Renal cortical epithelial cell (primary cell): ENCODE measurements around the gene ITIH2. TPM values are rescaled to one million over a fixed set of nuclear protein-coding genes. Genes with fewer than 3 reads are reported as not detected.
"Not testable (repeated sequence)": the region's sequence is repeated elsewhere in the genome, so short reads cannot be mapped to it uniquely, and the experiment has no call there.

Experiments used
- DNase-seq: peaks from one replicate; pipeline ENCODE4 v3.0.0-alpha.2; 2011; ENCODE audit warnings: low read depth
- total RNA-seq: library from RNA; depleted of rRNA; stranded (reverse); fragments of >200 nt; gene quantifications from 2 replicates; pipeline ENCODE4 v1.2.3, GENCODE V29; 2014

ITIH2 gene, protein sequence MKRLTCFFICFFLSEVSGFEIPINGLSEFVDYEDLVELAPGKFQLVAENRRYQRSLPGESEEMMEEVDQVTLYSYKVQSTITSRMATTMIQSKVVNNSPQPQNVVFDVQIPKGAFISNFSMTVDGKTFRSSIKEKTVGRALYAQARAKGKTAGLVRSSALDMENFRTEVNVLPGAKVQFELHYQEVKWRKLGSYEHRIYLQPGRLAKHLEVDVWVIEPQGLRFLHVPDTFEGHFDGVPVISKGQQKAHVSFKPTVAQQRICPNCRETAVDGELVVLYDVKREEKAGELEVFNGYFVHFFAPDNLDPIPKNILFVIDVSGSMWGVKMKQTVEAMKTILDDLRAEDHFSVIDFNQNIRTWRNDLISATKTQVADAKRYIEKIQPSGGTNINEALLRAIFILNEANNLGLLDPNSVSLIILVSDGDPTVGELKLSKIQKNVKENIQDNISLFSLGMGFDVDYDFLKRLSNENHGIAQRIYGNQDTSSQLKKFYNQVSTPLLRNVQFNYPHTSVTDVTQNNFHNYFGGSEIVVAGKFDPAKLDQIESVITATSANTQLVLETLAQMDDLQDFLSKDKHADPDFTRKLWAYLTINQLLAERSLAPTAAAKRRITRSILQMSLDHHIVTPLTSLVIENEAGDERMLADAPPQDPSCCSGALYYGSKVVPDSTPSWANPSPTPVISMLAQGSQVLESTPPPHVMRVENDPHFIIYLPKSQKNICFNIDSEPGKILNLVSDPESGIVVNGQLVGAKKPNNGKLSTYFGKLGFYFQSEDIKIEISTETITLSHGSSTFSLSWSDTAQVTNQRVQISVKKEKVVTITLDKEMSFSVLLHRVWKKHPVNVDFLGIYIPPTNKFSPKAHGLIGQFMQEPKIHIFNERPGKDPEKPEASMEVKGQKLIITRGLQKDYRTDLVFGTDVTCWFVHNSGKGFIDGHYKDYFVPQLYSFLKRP
- 0.10 and 1.2 TPM in 2 replicates for total RNA-seq

DNA sequence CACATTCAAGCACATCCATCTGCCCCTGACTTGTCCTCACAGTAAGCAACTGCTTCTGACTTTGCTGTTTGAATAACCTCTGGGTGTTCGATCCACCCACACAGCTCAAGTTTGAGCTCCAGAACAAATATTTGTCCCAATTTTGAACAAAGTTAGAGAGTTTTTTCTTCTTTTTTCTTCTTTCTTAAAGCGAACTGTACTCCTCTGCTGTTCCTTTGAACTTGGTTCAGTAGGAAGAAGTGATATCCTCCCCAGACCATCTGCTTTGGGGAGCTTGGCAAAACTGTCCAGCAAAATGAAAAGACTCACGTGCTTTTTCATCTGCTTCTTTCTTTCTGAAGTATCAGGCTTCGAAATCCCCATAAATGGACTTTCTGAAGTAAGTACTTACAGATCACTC is at the start of gene ITIH2:
TSS of gene ITIH2 (plus strand) at position 177 of the 400 bp plus-strand sequence. CDS start at position 296, 119 bp downstream.
- DNase-seq = no peak

DNA sequence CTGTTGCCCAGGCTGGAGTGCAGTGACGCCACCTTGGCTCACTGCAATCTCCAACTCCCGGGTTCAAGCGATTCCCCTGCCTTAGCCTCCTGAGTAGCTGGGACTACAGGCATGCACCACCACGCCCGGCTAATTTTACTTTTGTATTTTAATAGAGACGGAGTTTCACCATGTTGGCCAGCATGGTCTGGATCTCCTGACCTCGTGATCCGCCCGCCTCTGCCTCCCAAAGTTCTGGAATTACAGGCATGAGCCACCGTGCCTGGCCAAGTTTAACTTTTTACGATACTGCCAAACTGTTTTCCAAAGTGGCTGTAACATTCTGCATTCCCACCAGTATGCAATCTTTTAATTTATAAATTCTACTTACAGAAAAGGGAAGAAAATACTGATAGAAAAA is 46.0 kb upstream of the ITIH2 start:
- DNase-seq = not testable (repeated sequence)

DNA sequence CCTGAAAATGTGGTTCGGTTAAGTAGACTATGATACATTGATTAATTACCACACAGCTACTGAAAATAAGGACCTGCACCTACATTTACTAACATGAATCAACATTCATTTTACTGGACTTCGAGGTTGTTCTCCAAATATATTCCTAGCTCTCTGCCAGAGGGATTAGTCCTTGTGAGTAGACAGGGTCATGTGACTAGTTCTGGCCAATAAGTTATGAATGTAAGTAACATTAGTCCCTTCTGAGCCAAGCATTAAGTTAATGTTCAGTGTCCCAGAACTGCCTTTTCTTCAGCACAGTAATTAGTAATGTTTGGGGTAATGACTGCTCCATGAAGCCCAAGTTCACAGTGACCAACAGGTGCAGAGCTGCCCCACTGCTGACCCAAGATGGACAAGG is 45.6 kb upstream of the ITIH2 start:
- DNase-seq = no peak

DNA sequence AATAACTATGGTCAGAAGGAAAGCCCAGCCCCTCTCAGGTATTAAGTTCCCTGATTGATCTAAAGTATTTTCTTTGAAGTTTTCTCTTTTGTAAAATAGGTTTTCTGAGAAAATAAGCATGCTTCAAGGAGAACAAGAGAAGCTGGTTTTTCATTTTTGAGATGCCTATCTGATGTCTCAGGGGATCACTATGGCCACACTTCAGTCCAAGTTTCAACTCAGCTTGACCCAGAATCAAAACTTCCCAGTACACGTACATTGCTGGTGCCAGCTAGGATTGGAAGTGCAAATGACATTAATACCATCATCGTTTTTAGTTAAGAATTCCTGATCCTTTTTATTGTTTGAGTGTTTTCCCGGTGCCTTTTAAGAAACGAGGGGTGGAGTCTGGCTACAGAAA is 43.6 kb upstream of the ITIH2 start:
- no peak for DNase-seq

DNA sequence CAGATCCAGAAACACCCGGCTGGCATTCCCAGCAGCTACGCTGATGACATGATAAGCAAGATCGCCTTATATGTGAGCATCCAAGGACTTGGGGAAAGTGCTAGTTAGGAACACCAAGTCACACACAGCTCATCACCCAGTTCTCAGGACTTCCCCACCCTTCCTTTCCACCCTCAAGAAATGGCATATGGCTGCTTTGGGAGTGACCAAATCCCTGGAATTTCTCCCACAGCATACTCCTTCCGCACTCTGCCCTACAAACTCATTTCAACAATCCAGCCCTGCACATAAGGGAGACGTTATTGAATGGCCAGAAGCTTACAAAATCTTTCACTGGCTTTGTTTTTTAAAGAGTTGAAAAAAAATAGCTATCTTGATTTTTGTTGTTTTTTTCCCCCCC is 40.6 kb upstream of the ITIH2 start:
- no peak for DNase-seq

DNA sequence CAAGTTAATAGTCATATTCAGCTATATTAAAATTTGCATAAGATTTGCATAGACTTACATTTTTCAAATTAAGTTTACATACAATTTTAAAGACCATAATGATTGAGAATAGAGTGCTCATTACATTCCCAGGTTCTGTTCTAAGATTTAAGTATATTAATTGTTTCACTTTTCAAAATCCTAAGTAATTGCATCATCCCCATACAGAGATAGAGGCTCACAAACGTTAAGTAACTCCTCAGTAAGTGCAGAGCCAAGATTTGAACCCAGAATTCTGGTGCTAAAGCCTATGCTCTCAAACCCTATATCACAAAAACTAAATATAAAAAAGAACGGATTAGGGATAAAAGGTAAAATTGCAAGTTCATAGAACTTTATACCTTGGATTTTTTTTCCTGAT is 38.4 kb upstream of the ITIH2 start:
- DNase-seq = no peak

DNA sequence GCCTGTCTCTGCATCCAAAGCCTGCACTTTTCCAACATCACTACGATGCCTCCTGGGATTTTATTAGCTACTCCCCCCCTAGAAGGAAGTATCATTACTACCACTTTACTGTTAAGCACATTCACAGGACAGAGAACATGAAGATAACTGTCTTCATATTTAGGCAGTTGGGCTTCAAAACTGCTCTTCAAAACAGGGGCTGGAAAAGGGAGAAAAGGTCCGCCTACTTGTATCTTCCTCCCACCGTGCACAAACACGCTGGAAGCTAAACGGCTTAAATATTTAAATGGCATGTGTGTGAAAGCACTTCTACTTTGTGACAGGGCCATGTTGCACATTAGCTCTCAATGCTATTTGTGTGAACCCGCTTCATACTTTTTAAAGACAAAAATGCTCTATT is 37.3 kb upstream of the ITIH2 start:
- DNase-seq = no peak

DNA sequence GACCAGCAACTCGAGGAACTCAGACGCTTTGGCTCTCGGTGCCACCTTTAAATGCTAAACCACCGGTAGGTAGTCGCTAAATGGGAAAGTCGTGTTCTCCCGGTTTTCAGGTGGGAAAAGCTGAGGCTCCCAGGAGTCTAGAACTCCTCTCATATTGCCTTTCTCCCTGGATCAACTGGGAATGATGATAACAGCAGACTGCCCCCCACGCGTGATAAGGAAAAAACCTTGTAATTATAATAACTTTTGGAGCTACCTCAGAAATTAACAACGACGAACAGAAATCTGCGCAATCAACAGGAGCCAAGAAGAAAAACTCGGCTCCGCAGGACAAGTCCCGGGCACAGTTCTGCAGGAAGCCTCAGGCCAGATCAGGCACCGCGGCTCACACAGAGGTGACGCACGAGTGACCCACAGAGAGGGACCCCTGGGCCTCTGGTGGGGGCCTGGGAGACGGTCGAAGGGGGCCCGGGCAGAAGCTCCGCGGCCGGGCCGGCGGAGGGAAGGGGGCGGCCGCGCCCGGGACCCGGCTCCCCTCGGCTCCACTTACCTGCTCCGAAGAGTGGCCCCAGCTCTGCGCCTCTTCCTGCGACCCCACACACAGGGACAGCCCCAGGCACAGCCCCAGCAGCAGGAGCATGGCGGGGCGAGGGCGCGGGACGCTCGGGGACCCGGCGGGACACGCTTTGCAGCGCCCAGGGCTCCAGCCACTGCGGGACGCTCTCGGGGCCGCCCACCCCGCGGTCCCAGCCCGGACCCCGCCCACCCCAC is 36.7 kb upstream of the ITIH2 start, which contains the start of gene ITIH5:
TSS of gene ITIH5 (minus strand) at position 714 of the 771 bp plus-strand sequence. CDS start at position 640, 74 bp downstream.
- no peak for DNase-seq

DNA sequence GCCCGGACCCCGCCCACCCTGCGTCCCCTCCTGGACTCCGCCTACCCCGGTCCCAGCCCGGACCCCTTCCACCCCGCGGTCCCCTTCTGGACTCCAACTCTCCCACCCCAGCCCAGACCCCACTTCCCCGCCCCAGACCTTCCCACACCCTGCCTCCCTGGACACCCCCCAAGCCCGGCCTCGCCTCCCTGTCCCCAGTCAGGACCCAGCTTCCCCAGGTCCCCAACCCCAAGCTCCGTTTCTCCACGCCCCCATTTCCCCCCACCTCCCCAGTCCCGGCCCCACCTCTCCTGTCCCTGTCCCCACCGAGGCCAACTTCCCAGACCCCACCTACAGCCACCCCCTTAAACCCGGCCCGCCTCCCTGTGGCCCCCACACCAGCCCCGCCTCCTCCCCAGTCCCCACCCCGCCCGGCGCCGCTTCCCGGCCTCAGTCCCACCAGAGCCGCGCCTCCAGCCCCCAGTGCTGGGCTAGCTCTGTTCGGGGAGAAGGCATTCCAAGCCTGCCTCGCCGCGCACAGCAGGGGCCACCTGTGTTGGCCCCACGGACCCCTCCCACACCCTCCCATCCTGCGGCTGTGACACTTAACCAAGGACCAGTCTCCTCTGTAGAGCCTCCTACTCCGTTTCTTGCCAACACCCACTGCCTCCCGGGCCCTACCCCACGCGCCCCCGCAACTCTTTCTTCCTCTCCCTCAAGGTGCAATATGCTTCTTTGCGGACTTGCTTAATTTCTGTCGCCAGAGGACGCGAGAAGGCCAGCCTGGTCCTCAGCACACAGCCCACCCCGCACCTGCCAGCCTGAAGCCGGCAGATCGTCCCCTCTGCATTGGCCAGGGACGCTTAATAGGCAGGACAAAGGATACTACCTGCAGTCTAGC is 35.6 kb upstream of the ITIH2 start:
- DNase-seq = no peak

DNA sequence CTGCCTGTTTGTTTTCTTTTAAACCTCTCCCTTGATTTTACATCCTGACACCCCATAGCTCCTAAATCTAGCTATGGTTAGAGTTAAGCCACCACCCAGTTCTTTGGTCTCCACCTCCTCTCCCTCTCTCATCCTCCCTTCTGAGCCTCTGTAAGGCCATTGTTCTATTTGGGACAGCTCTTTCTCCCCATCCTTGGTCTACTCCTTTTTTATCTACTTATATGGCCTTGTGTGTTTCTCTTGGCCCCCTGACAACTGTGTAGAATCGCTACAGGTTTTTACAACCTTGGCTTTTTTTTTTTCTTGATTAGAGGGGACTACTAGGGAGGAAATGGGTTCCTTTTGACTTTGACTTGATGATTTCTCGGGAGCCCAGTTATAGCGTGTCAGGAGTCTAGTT is 33.0 kb upstream of the ITIH2 start:
- DNase-seq = no peak

DNA sequence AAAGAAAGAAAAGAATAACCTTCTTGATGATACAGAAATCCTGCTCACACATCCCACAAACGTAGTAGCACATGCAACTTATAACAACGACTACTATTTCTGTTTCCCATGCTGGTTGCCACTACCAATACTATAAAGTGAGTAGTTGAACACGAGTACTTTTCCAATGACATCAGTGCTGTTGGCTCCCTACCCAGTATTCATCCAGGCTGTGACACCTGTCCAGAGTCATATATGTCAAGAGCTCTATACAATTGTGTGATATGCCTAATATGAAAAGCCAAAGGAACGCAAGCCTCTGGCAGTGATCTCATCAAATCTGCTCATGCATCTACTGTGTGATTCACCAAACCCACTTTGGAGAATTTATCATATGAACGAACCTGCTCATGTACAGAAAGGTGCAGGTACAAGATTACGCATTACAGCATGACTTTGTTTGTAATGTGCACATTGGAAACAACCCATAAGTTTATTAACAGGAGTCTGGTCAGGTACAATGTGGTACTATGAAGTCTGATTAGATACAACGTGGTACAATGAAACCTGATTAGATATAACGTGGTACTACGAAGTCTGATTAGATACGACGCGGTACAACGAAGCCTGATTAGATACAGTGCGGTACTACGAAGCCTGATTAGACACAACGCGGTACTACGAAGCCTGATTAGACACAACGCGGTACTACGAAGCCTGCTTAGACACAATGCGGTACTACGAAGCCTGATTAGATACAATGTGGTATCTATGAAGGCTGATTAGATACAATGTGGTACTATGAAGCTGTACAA is 30.6 kb upstream of the ITIH2 start:
- no peak for DNase-seq

DNA sequence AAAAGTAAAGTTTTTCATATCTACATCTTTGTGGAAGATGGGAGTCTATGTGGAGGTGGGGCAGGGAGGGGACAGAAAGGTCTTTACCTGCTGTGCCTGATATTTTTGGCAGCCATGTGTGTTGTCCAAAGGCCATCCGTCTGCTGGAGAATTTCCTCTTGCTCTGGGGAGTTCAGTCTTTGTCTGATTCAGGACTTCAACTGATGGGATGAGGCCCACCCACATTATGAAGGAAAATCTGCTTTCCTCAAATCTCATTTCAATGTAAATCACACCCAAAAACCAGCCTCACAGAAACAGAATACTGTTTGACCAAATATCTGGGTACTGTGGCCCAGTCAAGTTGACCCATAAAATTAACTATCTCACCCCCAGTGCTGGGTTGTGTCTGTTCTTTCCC is 23.9 kb upstream of the ITIH2 start:
- no peak for DNase-seq

DNA sequence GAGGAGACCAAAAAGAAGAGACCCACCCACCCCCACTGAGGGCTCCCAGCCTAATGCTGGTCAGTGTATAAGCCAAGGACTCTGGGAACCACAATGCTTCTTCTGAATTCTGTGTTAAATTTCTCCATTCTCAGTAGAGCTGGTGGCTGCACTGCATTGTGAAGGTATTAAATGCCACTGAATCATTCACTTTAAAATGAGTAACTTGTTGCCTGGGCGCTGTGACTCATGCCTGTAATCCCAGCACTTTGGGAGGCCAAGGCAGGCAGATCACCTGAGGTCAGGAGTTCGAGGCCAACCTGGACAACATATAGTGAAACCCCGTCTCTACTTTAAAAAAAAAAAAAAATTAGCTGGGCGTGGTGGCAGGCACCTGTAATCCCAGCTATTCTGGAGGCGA is 23.0 kb upstream of the ITIH2 start:
- DNase-seq = peak; percentile 55

DNA sequence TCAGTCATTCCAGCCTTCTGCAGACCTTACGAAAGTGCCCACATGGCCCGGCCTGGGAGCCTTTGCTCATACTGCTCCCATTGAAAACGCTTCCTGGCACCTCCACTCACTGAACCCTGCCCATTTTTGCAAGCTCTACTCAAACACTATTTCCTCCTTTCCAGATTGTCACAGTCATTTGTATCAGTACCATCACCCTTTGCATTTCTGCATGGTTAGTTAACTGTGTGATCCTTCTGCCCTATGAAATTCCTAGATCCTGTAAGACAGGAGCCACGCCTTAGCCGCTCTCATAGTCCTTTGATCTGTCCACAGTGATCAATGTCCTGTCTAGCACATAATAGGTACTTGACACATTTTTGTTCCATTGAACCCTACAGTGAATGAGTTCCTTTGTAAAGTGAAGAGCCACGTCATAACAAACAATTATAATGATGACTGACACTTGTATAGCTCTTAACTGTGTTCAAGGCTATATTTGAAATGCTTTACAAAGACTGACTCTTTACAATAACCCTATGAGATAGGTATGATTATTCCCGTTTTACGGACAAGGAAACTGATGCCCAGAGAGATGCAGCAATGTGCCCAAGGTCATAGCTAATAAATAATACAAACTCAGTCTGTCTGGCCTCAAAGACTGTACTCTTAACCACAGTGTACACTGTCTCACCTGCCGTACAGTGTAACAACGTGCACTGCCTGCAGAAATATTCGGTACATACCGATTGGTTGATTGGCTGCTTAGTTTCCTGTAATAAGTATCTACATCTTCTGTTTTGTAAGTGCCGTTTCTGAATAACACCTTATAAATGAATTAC is 16.6 kb upstream of the ITIH2 start:
- peak; percentile 13 for DNase-seq

DNA sequence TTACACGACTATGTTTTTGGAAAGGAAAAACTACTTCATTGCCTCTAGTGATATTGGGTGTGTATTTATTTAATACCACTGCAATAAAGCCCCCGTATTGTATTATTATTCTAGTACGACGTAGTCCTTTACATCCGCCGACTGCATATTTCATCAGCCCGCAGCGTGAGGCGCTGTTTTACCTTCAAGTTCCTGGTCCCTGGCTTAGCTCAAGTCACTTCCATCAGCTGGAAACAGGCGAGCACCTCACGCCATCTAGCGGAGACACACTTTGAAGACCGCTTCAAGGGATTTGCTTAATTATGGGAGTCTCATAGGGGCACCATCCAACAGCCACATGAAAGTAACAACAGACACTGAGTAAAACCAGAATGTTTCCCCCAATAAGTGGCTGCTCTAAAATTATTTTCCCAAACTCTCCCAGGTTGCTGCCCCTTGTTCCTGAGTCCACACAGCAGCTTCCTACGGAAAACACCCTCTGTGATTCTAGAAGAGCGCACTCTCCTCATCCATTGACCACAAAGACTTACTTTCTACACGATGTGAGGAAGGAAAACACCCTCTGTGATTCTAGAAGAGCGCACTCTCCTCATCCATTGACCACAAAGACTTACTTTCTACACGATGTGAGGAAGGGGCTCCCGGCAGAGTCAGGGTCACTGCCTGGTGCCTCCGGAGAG is 15.7 kb upstream of the ITIH2 start:
- peak; percentile 88 for DNase-seq

DNA sequence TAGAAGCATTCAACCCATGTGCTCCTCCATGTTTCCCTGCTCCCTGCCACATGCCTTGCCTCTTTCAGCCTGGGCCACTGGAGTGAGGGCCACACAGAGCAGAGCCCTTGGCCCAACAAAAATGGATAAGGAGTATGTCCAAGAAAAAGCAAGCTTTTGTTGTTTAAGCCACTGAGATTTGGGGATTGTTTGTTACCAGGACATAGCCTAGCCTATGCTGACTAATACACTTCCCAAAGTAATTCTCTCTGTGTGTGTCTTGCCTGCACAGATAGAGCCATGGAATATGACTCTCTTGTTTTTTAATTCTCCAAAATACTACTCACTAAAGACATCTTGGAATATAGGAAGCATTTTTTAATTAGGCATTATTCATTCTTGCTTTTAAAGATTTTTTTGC is 13.5 kb upstream of the ITIH2 start:
- no peak for DNase-seq

DNA sequence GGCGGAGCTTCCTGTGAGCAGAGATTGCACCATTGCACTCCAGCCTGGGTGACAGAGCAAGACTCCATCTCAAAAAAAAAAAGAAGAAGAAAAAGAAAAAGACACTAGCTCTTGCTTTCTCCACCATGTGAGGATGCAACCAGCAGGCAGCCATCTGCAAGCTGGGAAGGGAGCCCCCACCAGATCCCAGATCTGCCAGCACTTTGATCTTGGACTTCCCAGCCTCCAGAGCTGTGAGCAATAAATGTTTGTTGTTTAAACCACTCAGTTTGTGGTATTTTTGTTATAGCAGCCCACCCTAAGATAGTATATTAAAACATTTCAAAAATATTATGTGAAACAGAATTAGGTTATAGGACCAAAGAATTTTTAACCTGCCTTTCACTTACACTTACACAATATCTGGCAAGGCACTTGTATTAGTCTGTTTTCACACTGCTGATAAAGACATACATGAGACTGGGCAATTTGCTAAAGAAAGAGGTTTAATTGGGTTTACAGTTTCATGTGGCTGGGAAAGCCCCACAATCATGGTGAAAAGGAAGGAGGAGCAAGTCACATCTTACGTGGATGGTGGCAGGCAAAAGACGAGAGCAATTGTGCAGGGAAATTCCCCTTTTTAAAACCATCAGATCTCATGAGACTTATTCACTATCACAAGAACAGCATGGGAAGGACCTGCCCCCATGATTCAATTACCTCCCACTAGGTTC is 12.1 kb upstream of the ITIH2 start:
- not testable (repeated sequence) for DNase-seq

DNA sequence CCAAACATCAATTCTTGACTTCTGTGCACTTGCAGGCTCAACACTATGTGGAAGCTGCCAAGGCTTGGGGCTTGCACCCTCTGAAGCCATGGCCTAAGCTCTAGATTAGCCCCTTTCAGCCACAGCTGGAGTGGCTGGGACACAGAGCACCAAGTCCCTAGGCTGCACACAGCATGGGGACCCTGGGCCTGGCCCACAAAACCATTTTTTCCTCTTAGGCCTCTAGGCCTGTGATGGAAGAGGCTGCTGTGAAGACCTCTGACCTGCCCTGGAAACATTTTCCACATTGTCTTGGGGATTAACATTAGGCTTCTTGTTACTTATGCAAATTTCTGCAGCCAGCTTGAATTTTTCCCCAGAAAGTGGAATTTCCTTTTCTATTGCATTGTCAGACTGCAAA is 10.7 kb upstream of the ITIH2 start:
- not testable (repeated sequence) for DNase-seq
